DOHH2 (cell line): Measurements from ENCODE around the gene SHCBP1L.

Source experiments
- H3F3A ChIP-seq: fragments of 200-600 bp; sonication (generic), shearing (Covaris generic); 2 replicates; pipeline ENCODE4 v1.6.0; 2016; ENCODE audit warnings: antibody characterized with exemption, mild to moderate bottlenecking; ENCODE audit not compliant: control insufficient read depth, insufficient read depth
- H3K27ac ChIP-seq: fragments of 200-600 bp; sonication (generic); 2 replicates; pipeline ENCODE4 v1.5.1; 2014; ENCODE audit warnings: low read depth, mild to moderate bottlenecking, low read length, moderate library complexity
- H3K27me3 ChIP-seq: fragments of 200-600 bp; sonication (generic); 2 replicates; pipeline ENCODE4 v1.6.1; 2014; ENCODE audit warnings: mild to moderate bottlenecking, low read length, mixed read lengths; ENCODE audit not compliant: control insufficient read depth
- H3K36me3 ChIP-seq: fragments of 200-600 bp; sonication (generic); 2 replicates; pipeline ENCODE4 v1.6.1; 2014; ENCODE audit warnings: mild to moderate bottlenecking, low read length, moderate library complexity, mixed read lengths; ENCODE audit not compliant: control insufficient read depth
- H3K4me1 ChIP-seq: fragments of 200-600 bp; sonication (generic); 2 replicates; pipeline ENCODE4 v1.6.1; 2014; ENCODE audit warnings: mild to moderate bottlenecking, low read length, mixed read lengths; ENCODE audit not compliant: control insufficient read depth
- H3K4me2 ChIP-seq: fragments of 200-600 bp; sonication (generic); 2 replicates; pipeline ENCODE4 v1.6.0; 2014; ENCODE audit warnings: mild to moderate bottlenecking, low read length, moderate library complexity
- H3K4me3 ChIP-seq: fragments of 200-600 bp; sonication (generic); 2 replicates; pipeline ENCODE4 v1.5.1; 2014; ENCODE audit warnings: mild to moderate bottlenecking, low read length, mixed read lengths
- H3K79me2 ChIP-seq: fragments of 200-600 bp; sonication (generic); 2 replicates; pipeline ENCODE4 v1.6.1; 2014; ENCODE audit warnings: mild to moderate bottlenecking, low read length, mixed read lengths; ENCODE audit not compliant: control insufficient read depth
- H3K9me2 ChIP-seq: fragments of 200-600 bp; sonication (generic); replicated peaks from 2 replicates; pipeline ENCODE4 v1.6.1; 2014; ENCODE audit warnings: mild to moderate bottlenecking, low read length, mixed read lengths; ENCODE audit not compliant: control insufficient read depth
- H3K9me3 ChIP-seq: fragments of 200-600 bp; sonication (generic); 2 replicates; pipeline ENCODE4 v1.6.1; 2014; ENCODE audit warnings: antibody characterized with exemption, low read length, mixed read lengths; ENCODE audit not compliant: control insufficient read depth, insufficient read depth
- H4K20me1 ChIP-seq: fragments of 200-600 bp; sonication (generic); 2 replicates; pipeline ENCODE4 v1.6.0; 2014; ENCODE audit warnings: low read depth, mild to moderate bottlenecking, antibody characterized with exemption, low read length, moderate library complexity; ENCODE audit not compliant: control insufficient read depth, insufficient read depth
- CTCF ChIP-seq: fragments of 200-600 bp; sonication (generic); IDR thresholded peaks from one replicate; pipeline ENCODE4 v1.5.1; 2014; ENCODE audit warnings: antibody characterized with exemption, mild to moderate bottlenecking, low read depth, low read length; ENCODE audit not compliant: poor library complexity, severe bottlenecking
- EZH2phosphoT487 ChIP-seq: fragments of 200-600 bp; sonication (generic); IDR thresholded peaks from 2 replicates; pipeline ENCODE4 v1.6.1; 2017; ENCODE audit warnings: borderline replicate concordance, mild to moderate bottlenecking, antibody characterized with exemption, low read length, moderate library complexity, mixed read lengths

Gene SHCBP1L

GRCh38 chr1:182968836-182969734 lies 16.1 kb upstream of the SHCBP1L start:
- H3K4me3 ChIP-seq, result no peak overlapping the region
- H4K20me1 ChIP-seq, result no peaks in the 10 kb centered on the region
- H3K4me1 ChIP-seq, result no peaks in the 10 kb centered on the region
- H3K4me2 ChIP-seq, result no peak overlapping the region
- no peaks in the 10 kb centered on the region for H3K79me2 ChIP-seq
- TF ChIP-seq CTCF, result no peak
- no peaks in the 10 kb centered on the region for H3K36me3 ChIP-seq
- H3K27ac ChIP-seq, result no peak overlapping the region
- no peaks in the 10 kb centered on the region for H3K9me3 ChIP-seq
- peaks cover 20% of the 10 kb centered on the region for H3K27me3 ChIP-seq
- no peaks in the 10 kb centered on the region for H3F3A ChIP-seq
- H3K9me2 ChIP-seq, result no peaks in the 10 kb centered on the region

- Histone ChIP-seq H4K20me1 (no peaks in the 10 kb centered on the region), H3K27ac (no peak overlapping the region), H3K27me3 (peaks cover 20% of the 10 kb centered on the region), H3K4me1 (no peaks in the 10 kb centered on the region), H3K4me2 (no peak overlapping the region), H3K9me2 (no peaks in the 10 kb centered on the region), H3K36me3 (no peaks in the 10 kb centered on the region), H3K79me2 (no peaks in the 10 kb centered on the region), H3F3A (no peaks in the 10 kb centered on the region), H3K4me3 (no peak overlapping the region), H3K9me3 (no peaks in the 10 kb centered on the region)
- TF ChIP-seq EZH2phosphoT487, result no peak
Measured at GRCh38 chr1:182968151-182968741, 15.3 kb upstream of the SHCBP1L start.

GRCh38 chr1:182965861-182966260 lies 12.9 kb upstream of the SHCBP1L start:
- TF ChIP-seq CTCF (no peak), EZH2phosphoT487 (no peak)
- Histone ChIP-seq H3K27ac (no peak overlapping the region), H3K4me3 (no peak overlapping the region), H3K27me3 (peaks cover 13% of the 10 kb centered on the region), H3K36me3 (no peaks in the 10 kb centered on the region), H4K20me1 (no peaks in the 10 kb centered on the region), H3F3A (no peaks in the 10 kb centered on the region), H3K4me2 (no peak overlapping the region), H3K79me2 (no peaks in the 10 kb centered on the region), H3K9me3 (no peaks in the 10 kb centered on the region), H3K9me2 (no peaks in the 10 kb centered on the region), H3K4me1 (peaks cover 6% of the 10 kb centered on the region)

GRCh38 chr1:182965096-182965495 lies 12.1 kb upstream of the SHCBP1L start:
- Histone ChIP-seq H4K20me1 (no peaks in the 10 kb centered on the region), H3K9me3 (no peaks in the 10 kb centered on the region), H3K36me3 (no peaks in the 10 kb centered on the region), H3K9me2 (no peaks in the 10 kb centered on the region), H3K27ac (no peak overlapping the region), H3K4me2 (no peak overlapping the region), H3K4me3 (no peak overlapping the region), H3F3A (no peaks in the 10 kb centered on the region), H3K4me1 (peaks cover 6% of the 10 kb centered on the region), H3K27me3 (peaks cover 12% of the 10 kb centered on the region), H3K79me2 (no peaks in the 10 kb centered on the region)
- TF ChIP-seq CTCF (no peak), EZH2phosphoT487 (no peak)
